ENCODE data around the gene CDH23. TPM values are rescaled to one million over a fixed set of nuclear protein-coding genes. Genes with fewer than 3 reads are reported as not detected.

The CDH23 gene
- total RNA-seq, 1 experiment from 2014 or later = not detected

GRCh38 chr10:71351628-71352319, 44.9 kb upstream of the CDH23 start:
- CTCF ChIA-PET = no interaction called here
- ATAC-seq = no peak
- no peak overlapping the region for H2AFZ ChIP-seq (ENCODE audit: low read length)
- TF ChIP-seq EZH2 (IDR thresholded peaks at IDR 0.05; ENCODE audit: low read length, unreplicated experiment) = no peak
- TF ChIP-seq CTCF (conservative IDR thresholded peaks at IDR 0.05; ENCODE audit: low read depth, low read length) = no peak
- TF ChIP-seq EZH2phosphoT487 (IDR thresholded peaks at IDR 0.05; ENCODE audit: borderline replicate concordance, low read length) = no peak
- H3K36me3 ChIP-seq (ENCODE audit: low read depth, low read length) = no peaks in the 10 kb centered on the region
- H3F3A ChIP-seq (ENCODE audit: low read length, unreplicated experiment) = no peaks in the 10 kb centered on the region
- H3K27ac ChIP-seq (ENCODE audit: low read length) = no peak overlapping the region
- intact Hi-C loops (cut with micrococcal nuclease) = no loop called here
- POLR2A ChIA-PET (ENCODE audit: unreplicated experiment) = no interaction called here
- H3K9me3 ChIP-seq (ENCODE audit: low read length) = no peaks in the 10 kb centered on the region
- DNase-seq = no peak
- no peaks in the 10 kb centered on the region for H3K9me2 ChIP-seq (replicated peaks; ENCODE audit: low read length)
- H3K4me3 ChIP-seq (ENCODE audit: low read length) = no peak overlapping the region
- H3K9ac ChIP-seq (ENCODE audit: low read length) = no peak overlapping the region
- no peaks in the 10 kb centered on the region for H3K79me2 ChIP-seq (ENCODE audit: low read length)
- H3K4me2 ChIP-seq (ENCODE audit: low read length) = no peak overlapping the region
- no TSS peak for BruUV-seq (replicated peaks)
- H3K27me3 ChIP-seq (ENCODE audit: low read length) = no peaks in the 10 kb centered on the region
- no peaks in the 10 kb centered on the region for H4K20me1 ChIP-seq (ENCODE audit: low read length)
- peaks cover 17% of the 10 kb centered on the region; the same call in 1 of the 2 replicates for H3K4me1 ChIP-seq (ENCODE audit: insufficient read depth, low read length)

GRCh38 chr10:71353639-71354038, 43.1 kb upstream of the CDH23 start:
- Histone ChIP-seq H3K27ac (ENCODE audit: low read length) (no peak overlapping the region), H3K79me2 (ENCODE audit: low read length) (no peaks in the 10 kb centered on the region), H2AFZ (ENCODE audit: low read length) (no peak overlapping the region), H3K4me1 (ENCODE audit: insufficient read depth, low read length) (peaks cover 9% of the 10 kb centered on the region; the same call in 1 of the 2 replicates), H3K4me3 (ENCODE audit: low read length) (no peak overlapping the region), H3K27me3 (ENCODE audit: low read length) (no peaks in the 10 kb centered on the region), H3K9me2 (replicated peaks; ENCODE audit: low read length) (no peaks in the 10 kb centered on the region), H3K36me3 (ENCODE audit: low read depth, low read length) (no peaks in the 10 kb centered on the region), H3K9ac (ENCODE audit: low read length) (no peak overlapping the region), H3K9me3 (ENCODE audit: low read length) (no peaks in the 10 kb centered on the region), H3F3A (ENCODE audit: low read length, unreplicated experiment) (no peaks in the 10 kb centered on the region), H4K20me1 (ENCODE audit: low read length) (no peaks in the 10 kb centered on the region), H3K4me2 (ENCODE audit: low read length) (no peak overlapping the region)
- intact Hi-C loops (cut with micrococcal nuclease) = no loop called here
- POLR2A ChIA-PET (ENCODE audit: unreplicated experiment) = no interaction called here
- ATAC-seq (no peak), DNase-seq (no peak)
- no TSS peak for BruUV-seq (replicated peaks)
- TF ChIP-seq EZH2phosphoT487 (IDR thresholded peaks at IDR 0.05; ENCODE audit: borderline replicate concordance, low read length) = no peak
- no peak for TF ChIP-seq CTCF (conservative IDR thresholded peaks at IDR 0.05; ENCODE audit: low read depth, low read length)
- TF ChIP-seq EZH2 (IDR thresholded peaks at IDR 0.05; ENCODE audit: low read length, unreplicated experiment) = no peak
- CTCF ChIA-PET = no interaction called here

- no peak overlapping the region for H3K27ac ChIP-seq (ENCODE audit: low read length)
- H3K9ac ChIP-seq (ENCODE audit: low read length) = no peak overlapping the region
- TF ChIP-seq CTCF (conservative IDR thresholded peaks at IDR 0.05; ENCODE audit: low read depth, low read length) (no peak), EZH2 (IDR thresholded peaks at IDR 0.05; ENCODE audit: low read length, unreplicated experiment) (no peak), EZH2phosphoT487 (IDR thresholded peaks at IDR 0.05; ENCODE audit: borderline replicate concordance, low read length) (no peak)
- no peaks in the 10 kb centered on the region for H3K9me3 ChIP-seq (ENCODE audit: low read length)
- intact Hi-C loops (cut with micrococcal nuclease) = no loop called here
- CTCF ChIA-PET = no interaction called here
- H3K4me3 ChIP-seq (ENCODE audit: low read length) = no peak overlapping the region
- H3K36me3 ChIP-seq (ENCODE audit: low read depth, low read length) = no peaks in the 10 kb centered on the region
- no peak overlapping the region for H2AFZ ChIP-seq (ENCODE audit: low read length)
- no peaks in the 10 kb centered on the region for H4K20me1 ChIP-seq (ENCODE audit: low read length)
- H3K27me3 ChIP-seq (ENCODE audit: low read length) = no peaks in the 10 kb centered on the region
- POLR2A ChIA-PET (ENCODE audit: unreplicated experiment) = no interaction called here
- no peaks in the 10 kb centered on the region for H3K9me2 ChIP-seq (replicated peaks; ENCODE audit: low read length)
- ATAC-seq (no peak), DNase-seq (no peak)
- H3K4me2 ChIP-seq (ENCODE audit: low read length) = no peak overlapping the region
- no peaks in the 10 kb centered on the region for H3F3A ChIP-seq (ENCODE audit: low read length, unreplicated experiment)
- no peaks in the 10 kb centered on the region; the same call in 1 of the 2 replicates for H3K4me1 ChIP-seq (ENCODE audit: insufficient read depth, low read length)
- BruUV-seq (replicated peaks) = no TSS peak
- H3K79me2 ChIP-seq (ENCODE audit: low read length) = no peaks in the 10 kb centered on the region
Observed at GRCh38 chr10:71354776-71355175, 41.9 kb upstream of the CDH23 start.
